ENCODE data around the gene CLDN22. TPM values are rescaled to one million over a fixed set of nuclear protein-coding genes. Genes with fewer than 3 reads are reported as not detected.

Gene CLDN22
- total and polyA plus RNA-seq, 4 donors, result 0.05 TPM; not detected in 3

GRCh38 chr4:183314336-183314735 is 5.7 kb downstream of the CLDN22 start:
- Histone ChIP-seq H3K4me1 (ENCODE audit: control insufficient read depth in 4 of 4, insufficient read depth in 4 of 4, low read length in 3 of 4) (no peaks in the 10 kb centered on the region), H3K4me3 (ENCODE audit: low read depth in 1 of 3, low read length in 3 of 3) (no peak overlapping the region), H3K9me3 (ENCODE audit: control insufficient read depth in 4 of 4, low read length in 3 of 4) (no peaks in the 10 kb centered on the region), H3K36me3 (ENCODE audit: control insufficient read depth in 4 of 4, insufficient read depth in 3 of 4, low read depth in 1 of 4, low read length in 3 of 4) (peaks cover 2 to 48% (median 25%) of the 10 kb centered on the region in 4 donors), H3K27me3 (ENCODE audit: control insufficient read depth in 4 of 4, insufficient read depth in 4 of 4, low read length in 3 of 4) (no peaks in the 10 kb centered on the region), H3K27ac (ENCODE audit: low read depth in 1 of 2, low read length in 2 of 2) (no peak overlapping the region), H3K9ac (ENCODE audit: low read depth in 1 of 2, low read length in 2 of 2) (no peak overlapping the region)
- no peak for DNase-seq (ENCODE audit: low spot score)
- WGBS, result 97% methylated on average over 15 of the region's 15 CpGs
- TF ChIP-seq JUND (IDR thresholded peaks at IDR 0.05), result no peak

- H3K27ac ChIP-seq (ENCODE audit: low read depth in 1 of 2, low read length in 2 of 2), result no peak overlapping the region
- WGBS, result 93% methylated on average over 5 of the region's 5 CpGs
- H3K27me3 ChIP-seq (ENCODE audit: control insufficient read depth in 4 of 4, insufficient read depth in 4 of 4, low read length in 3 of 4), result no peaks in the 10 kb centered on the region
- no peak for DNase-seq (ENCODE audit: low spot score)
- peaks cover 2 to 45% (median 26%) of the 10 kb centered on the region in 4 donors for H3K36me3 ChIP-seq (ENCODE audit: control insufficient read depth in 4 of 4, insufficient read depth in 3 of 4, low read depth in 1 of 4, low read length in 3 of 4)
- no peak overlapping the region for H3K4me3 ChIP-seq (ENCODE audit: low read depth in 1 of 3, low read length in 3 of 3)
- no peaks in the 10 kb centered on the region for H3K4me1 ChIP-seq (ENCODE audit: control insufficient read depth in 4 of 4, insufficient read depth in 4 of 4, low read length in 3 of 4)
- H3K9me3 ChIP-seq (ENCODE audit: control insufficient read depth in 4 of 4, low read length in 3 of 4), result no peaks in the 10 kb centered on the region
- no peak overlapping the region for H3K9ac ChIP-seq (ENCODE audit: low read depth in 1 of 2, low read length in 2 of 2)
- no peak for TF ChIP-seq GABPA (IDR thresholded peaks at IDR 0.05 in 1 of 2, conservative IDR thresholded peaks at IDR 0.05 in 1 of 2)
- no peak for TF ChIP-seq RAD21 (IDR thresholded peaks at IDR 0.05)
- TF ChIP-seq FOXA1 (IDR thresholded peaks at IDR 0.05), result no peak
- no peak for TF ChIP-seq ZBTB33 (IDR thresholded peaks at IDR 0.05)
These were observed 7.2 kb downstream of the CLDN22 start for GRCh38 chr4:183312841-183313240.

- Histone ChIP-seq H3K27ac (ENCODE audit: low read depth in 1 of 2, low read length in 2 of 2) (no peak overlapping the region), H3K27me3 (ENCODE audit: control insufficient read depth in 4 of 4, insufficient read depth in 4 of 4, low read length in 3 of 4) (no peaks in the 10 kb centered on the region), H3K4me1 (ENCODE audit: control insufficient read depth in 4 of 4, insufficient read depth in 4 of 4, low read length in 3 of 4) (no peaks in the 10 kb centered on the region), H3K4me3 (ENCODE audit: low read depth in 1 of 3, low read length in 3 of 3) (no peak overlapping the region), H3K9ac (ENCODE audit: low read depth in 1 of 2, low read length in 2 of 2) (no peak overlapping the region), H3K36me3 (ENCODE audit: control insufficient read depth in 4 of 4, insufficient read depth in 3 of 4, low read depth in 1 of 4, low read length in 3 of 4) (peaks cover 0 to 5% (median 3%) of the 10 kb centered on the region in 4 donors), H3K9me3 (ENCODE audit: control insufficient read depth in 4 of 4, low read length in 3 of 4) (no peaks in the 10 kb centered on the region)
- DNase-seq (ENCODE audit: low spot score), result no peak
- no peak for TF ChIP-seq FOXA1 (IDR thresholded peaks at IDR 0.05)
- TF ChIP-seq MAX (IDR thresholded peaks at IDR 0.05), result no peak
- no peak for TF ChIP-seq FOXA2 (IDR thresholded peaks at IDR 0.05)
- no peak for TF ChIP-seq EGR1 (IDR thresholded peaks at IDR 0.05; ENCODE audit: low read depth in 2 of 2)
- no peak for TF ChIP-seq GABPA (IDR thresholded peaks at IDR 0.05 in 1 of 2, conservative IDR thresholded peaks at IDR 0.05 in 1 of 2)
- no peak for TF ChIP-seq ZBTB33 (IDR thresholded peaks at IDR 0.05)
- TF ChIP-seq REST (IDR thresholded peaks at IDR 0.05), result no peak
- no peak for TF ChIP-seq HNF4A (conservative IDR thresholded peaks at IDR 0.05)
- no peak for TF ChIP-seq RXRA (IDR thresholded peaks at IDR 0.05)
- TF ChIP-seq NR2F2 (IDR thresholded peaks at IDR 0.05), result no peak
- TF ChIP-seq ATF3 (IDR thresholded peaks at IDR 0.05), result no peak
- no peak for TF ChIP-seq JUND (IDR thresholded peaks at IDR 0.05)
- 92% methylated on average over 3 of the region's 3 CpGs for WGBS
These were observed 13.3 kb downstream of the CLDN22 start for GRCh38 chr4:183306811-183307210.

All from liver (tissue), 9 donors.